GM12878 (cell line): ENCODE measurements around the gene GCSAM. TPM values are rescaled to one million over a fixed set of nuclear protein-coding genes. Genes with fewer than 3 reads are reported as not detected.

Experiments
- ATAC-seq: fragments of 200-7000 bp; cut with Tn5 transposase; 3 replicates; pipeline ENCODE4 v1.9.1; 2020; ENCODE audit warnings: mild to moderate bottlenecking, moderate library complexity
- BruUV-seq: library from RNA; stranded (reverse); fragments of 400-500 nt; replicated peaks from 2 replicates; lab custom pipeline; 2021; lab: Mats Ljungman, UMichigan
- CTCF ChIA-PET: fragments of 300-600 bp; sonication (Branson Sonifier 250); formaldehyde crosslinking; extraction: SDS; loops from one replicate; lab custom pipeline; 2021; ENCODE audit warnings: inconsistent platforms; lab: Yijun Ruan, JAX
- POLR2A ChIA-PET: fragments of 350-600 bp; formaldehyde crosslinking; extraction: SDS; loops from one replicate; lab custom pipeline; 2021; ENCODE audit warnings: inconsistent platforms; lab: Charles Lee
- RAD21 ChIA-PET: fragments of 300-600 bp; sonication (Branson Sonifier 250); formaldehyde crosslinking; loops from one replicate; lab custom pipeline; 2023; ENCODE audit warnings: antibody characterized with exemption; ENCODE audit not compliant: unreplicated experiment; lab: Charles Lee
- SMC1A ChIA-PET: fragments of 300-600 bp; sonication (Branson Sonifier 250); formaldehyde crosslinking; loops from one replicate; lab custom pipeline; 2023; ENCODE audit not compliant: unreplicated experiment, uncharacterized antibody; lab: Charles Lee
- DNase-seq: peaks from one replicate; pipeline ENCODE4 v3.0.0-alpha.2; 2011; ENCODE audit warnings: low read depth, low spot score
- FAIRE-seq: peaks from 3 replicates; lab custom pipeline; 2011; peaks lifted over from hg19 to GRCh38; lab: Jason Lieb, UNC
- H2AFZ ChIP-seq: 2 replicates; pipeline ENCODE4 v1.6.0; 2011; ENCODE audit warnings: low read depth, low read length, control low read depth; ENCODE audit not compliant: control insufficient read depth
- H3K27ac ChIP-seq: 2 replicates; pipeline ENCODE4 v1.5.1; 2011; ENCODE audit warnings: control low read depth; ENCODE audit not compliant: control insufficient read depth, insufficient read depth
- H3K27me3 ChIP-seq, 2 experiments: replicated peaks in 1 of 2; 2 replicates each; pipeline versions ENCODE4 v1.6.0 to v1.6.1; 2011; ENCODE audit warnings: low read length in 1 of 2; ENCODE audit not compliant: control insufficient read depth in 2 of 2, insufficient read depth in 2 of 2
- H3K36me3 ChIP-seq, 2 experiments: 2 replicates each; pipeline ENCODE4 v1.5.1; 2011; ENCODE audit warnings: low read length in 1 of 2; ENCODE audit not compliant: control insufficient read depth in 2 of 2, insufficient read depth in 2 of 2
- H3K4me1 ChIP-seq: 2 replicates; pipeline ENCODE4 v1.6.1; 2011; ENCODE audit warnings: mild to moderate bottlenecking, low read length, moderate library complexity, mixed read lengths; ENCODE audit not compliant: control insufficient read depth, insufficient read depth
- H3K4me2 ChIP-seq: 2 replicates; pipeline ENCODE4 v1.6.0; 2011; ENCODE audit warnings: control low read depth; ENCODE audit not compliant: control insufficient read depth, insufficient read depth
- H3K4me3 ChIP-seq: fragments of 200-600 bp; sonication (generic); 2 replicates; pipeline ENCODE4 v1.5.1; 2016
- H3K79me2 ChIP-seq: 2 replicates; pipeline ENCODE4 v1.6.0; 2011; ENCODE audit warnings: low read length; ENCODE audit not compliant: control insufficient read depth, insufficient read depth
- H3K9ac ChIP-seq: 2 replicates; pipeline ENCODE4 v1.8.0; 2011; ENCODE audit warnings: low read length, control low read depth, mixed read lengths; ENCODE audit not compliant: control insufficient read depth, insufficient read depth
- H3K9me3 ChIP-seq: replicated peaks from 3 replicates; pipeline ENCODE4 v1.5.1; 2011; ENCODE audit warnings: mild to moderate bottlenecking, low read length; ENCODE audit not compliant: control insufficient read depth, insufficient read depth
- H4K20me1 ChIP-seq: 2 replicates; pipeline ENCODE4 v1.6.0; 2011; ENCODE audit not compliant: control insufficient read depth, insufficient read depth
- ATF7 ChIP-seq: fragments of 450-650 bp; IDR thresholded peaks from 2 replicates; pipeline ENCODE4 v1.6.1; 2016; ENCODE audit warnings: low read depth, mild to moderate bottlenecking
- BCL11A ChIP-seq: IDR thresholded peaks from 2 replicates; pipeline ENCODE4 v1.6.1; 2011; ENCODE audit warnings: low read depth, low read length
- CHD1 ChIP-seq: IDR thresholded peaks from 2 replicates; pipeline ENCODE4 v1.6.1; 2012; ENCODE audit warnings: low read depth, low read length, improper control_type of control experiment
- EZH2 ChIP-seq: IDR thresholded peaks from 2 replicates; pipeline ENCODE4 v1.6.1; 2012; ENCODE audit warnings: low read depth, mild to moderate bottlenecking, control low read depth, inconsistent platforms, low read length, borderline replicate concordance; ENCODE audit not compliant: control insufficient read depth
- IKZF2 ChIP-seq, 2 experiments: fragments of 450-650 bp; IDR thresholded peaks; 2 replicates each; pipeline ENCODE4 v1.6.1; 2017; ENCODE audit warnings: mild to moderate bottlenecking in 2 of 2, moderate library complexity in 2 of 2
- JUNB ChIP-seq: IDR thresholded peaks from 2 replicates; pipeline ENCODE4 v1.6.1; 2016; ENCODE audit warnings: antibody characterized with exemption, mild to moderate bottlenecking
- MEF2A ChIP-seq: IDR thresholded peaks from 2 replicates; pipeline ENCODE4 v1.6.1; 2011; ENCODE audit warnings: low read depth, mild to moderate bottlenecking, low read length, moderate library complexity; ENCODE audit not compliant: insufficient read depth
- NFYA ChIP-seq: IDR thresholded peaks from 2 replicates; pipeline ENCODE4 v1.6.1; 2011; ENCODE audit warnings: low read depth, mild to moderate bottlenecking, low read length, improper control_type of control experiment, borderline replicate concordance
- PAX5 ChIP-seq: IDR thresholded peaks from 2 replicates; pipeline ENCODE4 v1.6.1; 2011; ENCODE audit warnings: low read depth, low read length, borderline replicate concordance
- RCOR1 ChIP-seq: conservative IDR thresholded peaks from 2 replicates; pipeline ENCODE4 v1.6.1; 2012; ENCODE audit warnings: low read depth, low read length, improper control_type of control experiment
- RELB ChIP-seq: fragments of 450-650 bp; IDR thresholded peaks from 2 replicates; pipeline ENCODE4 v1.6.1; 2017; ENCODE audit warnings: low read depth, mild to moderate bottlenecking, moderate library complexity
- SREBF2 ChIP-seq: IDR thresholded peaks from 2 replicates; pipeline ENCODE4 v1.6.1; 2012; ENCODE audit warnings: mild to moderate bottlenecking, low read length
- TBL1XR1 ChIP-seq: IDR thresholded peaks from 2 replicates; pipeline ENCODE4 v1.6.1; 2012; ENCODE audit warnings: low read depth, low read length, improper control_type of control experiment
- TCF7 ChIP-seq: IDR thresholded peaks from 2 replicates; pipeline ENCODE4 v1.6.1; 2014; ENCODE audit warnings: antibody characterized with exemption, borderline replicate concordance
- USF2 ChIP-seq: IDR thresholded peaks from 2 replicates; pipeline ENCODE4 v1.6.1; 2011; ENCODE audit warnings: low read depth, low read length, improper control_type of control experiment, borderline replicate concordance
- WRNIP1 ChIP-seq: IDR thresholded peaks from 2 replicates; pipeline ENCODE4 v1.6.1; 2011; ENCODE audit warnings: low read depth, low read length, improper control_type of control experiment, borderline replicate concordance
- ZNF24 ChIP-seq: fragments of 450-650 bp; IDR thresholded peaks from 2 replicates; pipeline ENCODE4 v1.6.1; 2017; ENCODE audit warnings: antibody characterized with exemption, mild to moderate bottlenecking
- ZNF274 ChIP-seq: IDR thresholded peaks from one replicate; pipeline ENCODE4 v1.8.0; 2011; ENCODE audit not compliant: insufficient read length, insufficient read depth
- ZNF384 ChIP-seq: IDR thresholded peaks from 2 replicates; pipeline ENCODE4 v1.6.1; 2012; ENCODE audit warnings: low read depth, mild to moderate bottlenecking, low read length, improper control_type of control experiment, borderline replicate concordance
- WGBS: methylation state at CpG from one replicate; pipeline ENCODE4 v1.1.6; 2016; ENCODE audit warnings: low lambda C conversion rate; ENCODE audit not compliant: insufficient replicate concordance, insufficient coverage; ENCODE audit errors: missing lambda C conversion rate; 5-methylcytosine and 5-hydroxymethylcytosine counted together
- in situ Hi-C: fragments of 300-500 bp; cut with MboI; formaldehyde crosslinking; loops from 9 replicates; pipeline ENCODE4 v1.14.3; 2018; ENCODE audit warnings: mixed read lengths
- intact Hi-C: fragments of 100-400 bp; cut with micrococcal nuclease; formaldehyde crosslinking; loops from one replicate; pipeline ENCODE4 v1.14.2; 2022; ENCODE audit not compliant: unreplicated experiment
- polyA plus RNA-seq, 11 experiments: library from polyadenylated mRNA; depleted of rRNA in 4 of 11; unstranded in 6 of 11; stranded (reverse) in 5 of 11; fragments of >200 nt; fragmentation: Nextera tagmentation in 4 of 11; fragmentation: Illumina TruSeq in 1 of 11; extraction: Ambion mirVana in 4 of 11; extraction: Trizol in 1 of 11; gene quantifications; 1 replicate in 1 of 11; 2 replicates in 10 of 11; pipeline versions ENCODE4 v1.2.1 to v1.2.3, GENCODE V29; 2011 to 2016; ENCODE audit warnings: inconsistent platforms in 2 of 11, missing spikeins in 2 of 11, low read depth in 1 of 11
- total RNA-seq, 4 experiments: library from RNA; depleted of rRNA in 3 of 4; stranded (reverse); fragments of >200 nt in 3 of 4; fragmentation: Illumina TruSeq in 1 of 4; extraction: Trizol in 1 of 4; gene quantifications; 2 replicates each; pipeline versions ENCODE4 v1.2.1 to v1.2.3, GENCODE V29; 2013 to 2021

GCSAM gene
- total and polyA plus RNA-seq, 10 of the 15 experiments (the other 5 are each of a cell fraction or from before 2014, with no cell fraction given): 81.5 to 407 (median 107) TPM

- TF ChIP-seq WRNIP1 (no peak), ATF7 (peak; percentile 85), TBL1XR1 (no peak), RELB (peak; percentile 47), IKZF2 (IDR thresholded peaks at IDR 0.05) (peak; percentile 73 to 78), RCOR1 (no peak), ZNF24 (no peak), PAX5 (peak; percentile 64; the same call in 1 of the 2 replicates), EZH2 (no peak), JUNB (peak; percentile 30; the same call in 1 of the 2 replicates), BCL11A (peak; percentile 80), SREBF2 (no peak), TCF7 (0 out of 2 replicates have a peak, but pooled peaks have one; percentile 12), MEF2A (no peak)
These were observed 34.7 kb upstream of the GCSAM start (continued) for GRCh38 chr3:112167758-112168157.

- ChIA-PET SMC1A (interaction anchor here (1.4 kb wide), 1 partner anchor 20 kb away, joined by 3 read pairs; no protein-coding TSS in a partner anchor), CTCF (no interaction called here), POLR2A (no interaction called here), RAD21 (no interaction called here)
- no peak for ATAC-seq
- no peaks in the 10 kb centered on the region for H3K27me3 ChIP-seq
- no peak for DNase-seq
- WGBS: 100% methylated on average over 1 of the region's 1 CpG
- no peaks in the 10 kb centered on the region for H3K79me2 ChIP-seq
- peaks cover 13% of the 10 kb centered on the region; the same call in 2 of the 3 replicates for H3K9me3 ChIP-seq
- FAIRE-seq: no peak
- intact Hi-C loops: no loop called here
- H2AFZ ChIP-seq: no peak overlapping the region
- H3K4me3 ChIP-seq: no peak overlapping the region
- H3K27ac ChIP-seq: no peak overlapping the region
- H4K20me1 ChIP-seq: no peaks in the 10 kb centered on the region
- no TSS peak for BruUV-seq
- H3K4me1 ChIP-seq: no peaks in the 10 kb centered on the region
- no peak overlapping the region for H3K4me2 ChIP-seq
- in situ Hi-C loops: no loop called here
- no peaks in the 10 kb centered on the region for H3K36me3 ChIP-seq
- no peak overlapping the region for H3K9ac ChIP-seq
- no peak for TF ChIP-seq RCOR1
- TF ChIP-seq CHD1: no peak
- TF ChIP-seq ZNF384: no peak
- TF ChIP-seq NFYA: no peak
- TF ChIP-seq ZNF274: no peak
- TF ChIP-seq USF2: no peak
These were observed 16.1 kb upstream of the GCSAM start for GRCh38 chr3:112149136-112149535.
